Hepatocyte (in vitro differentiated cells): ENCODE data around the gene ABI1. TPM values are rescaled to one million over a fixed set of nuclear protein-coding genes. Genes with fewer than 3 reads are reported as not detected.

Source experiments
- DNase-seq: peaks from one replicate; pipeline ENCODE4 v3.0.0-alpha.2; 2016; ENCODE audit warnings: low spot score
- H2AFZ ChIP-seq: fragments of 200-600 bp; sonication (generic); 2 replicates; pipeline ENCODE4 v1.6.0; 2016; ENCODE audit warnings: antibody characterized with exemption, mild to moderate bottlenecking
- H3K27ac ChIP-seq: fragments of 200-600 bp; sonication (generic); 2 replicates; pipeline ENCODE4 v1.5.1; 2016; ENCODE audit warnings: mild to moderate bottlenecking
- H3K27me3 ChIP-seq: fragments of 200-600 bp; sonication (generic); 2 replicates; pipeline ENCODE4 v1.6.1; 2016
- H3K36me3 ChIP-seq: fragments of 200-600 bp; sonication (generic); replicated peaks from 2 replicates; pipeline ENCODE4 v1.5.1; 2016; ENCODE audit warnings: low read depth; ENCODE audit not compliant: insufficient read depth
- H3K4me1 ChIP-seq: fragments of 200-600 bp; sonication (generic); 2 replicates; pipeline ENCODE4 v1.5.1; 2016; ENCODE audit warnings: mild to moderate bottlenecking, moderate library complexity; ENCODE audit not compliant: insufficient read depth
- H3K4me2 ChIP-seq: fragments of 200-600 bp; sonication (generic); 2 replicates; pipeline ENCODE4 v1.6.0; 2016
- H3K4me3 ChIP-seq: fragments of 200-600 bp; sonication (generic); 2 replicates; pipeline ENCODE4 v1.5.1; 2016; ENCODE audit warnings: mild to moderate bottlenecking
- H3K79me2 ChIP-seq: fragments of 200-600 bp; sonication (generic); 2 replicates; pipeline ENCODE4 v1.6.0; 2017; ENCODE audit warnings: mild to moderate bottlenecking
- H3K9me2 ChIP-seq: fragments of 200-600 bp; sonication (generic); replicated peaks from 2 replicates; pipeline ENCODE4 v1.6.0; 2017; ENCODE audit warnings: mild to moderate bottlenecking; ENCODE audit not compliant: insufficient read depth
- H3K9me3 ChIP-seq: fragments of 200-600 bp; sonication (generic); 2 replicates; pipeline ENCODE4 v1.5.1; 2016; ENCODE audit warnings: low read depth, mild to moderate bottlenecking
- H4K20me1 ChIP-seq: fragments of 200-600 bp; sonication (generic); 2 replicates; pipeline ENCODE4 v1.6.0; 2016; ENCODE audit warnings: mild to moderate bottlenecking; ENCODE audit not compliant: insufficient read depth, poor library complexity, severe bottlenecking
- CTCF ChIP-seq: fragments of 200-600 bp; sonication (generic); IDR thresholded peaks from 2 replicates; pipeline ENCODE4 v1.5.1; 2016; ENCODE audit warnings: antibody characterized with exemption, mild to moderate bottlenecking; ENCODE audit not compliant: poor library complexity
- EZH2 ChIP-seq: fragments of 200-600 bp; sonication (generic); IDR thresholded peaks from 2 replicates; pipeline ENCODE4 v1.6.1; 2016; ENCODE audit warnings: antibody characterized with exemption, mild to moderate bottlenecking, borderline replicate concordance
- EZH2phosphoT487 ChIP-seq: fragments of 200-600 bp; sonication (generic); IDR thresholded peaks from one replicate; pipeline ENCODE4 v1.6.1; 2018; ENCODE audit warnings: antibody characterized with exemption, mild to moderate bottlenecking, low read depth, moderate library complexity; ENCODE audit not compliant: unreplicated experiment, severe bottlenecking
- WGBS: methylation state at CpG from one replicate; pipeline ENCODE4 v1.1.6; 2016; ENCODE audit warnings: low lambda C conversion rate; ENCODE audit errors: missing lambda C conversion rate; 5-methylcytosine and 5-hydroxymethylcytosine counted together
- polyA plus RNA-seq: library from polyadenylated mRNA; unstranded; fragments of >200 nt; fragmentation: Nextera tagmentation; extraction: Ambion mirVana; gene quantifications from 2 replicates; pipeline ENCODE4 v1.2.1, GENCODE V29; 2016
- total RNA-seq: library from RNA; depleted of rRNA; stranded (reverse); fragments of >200 nt; gene quantifications from 2 replicates; pipeline ENCODE4 v1.2.3, GENCODE V29; 2014

The ABI1 gene
- total and polyA plus RNA-seq, 2 experiments from 2014 or later: 30.5 to 46.1 TPM

DNA sequence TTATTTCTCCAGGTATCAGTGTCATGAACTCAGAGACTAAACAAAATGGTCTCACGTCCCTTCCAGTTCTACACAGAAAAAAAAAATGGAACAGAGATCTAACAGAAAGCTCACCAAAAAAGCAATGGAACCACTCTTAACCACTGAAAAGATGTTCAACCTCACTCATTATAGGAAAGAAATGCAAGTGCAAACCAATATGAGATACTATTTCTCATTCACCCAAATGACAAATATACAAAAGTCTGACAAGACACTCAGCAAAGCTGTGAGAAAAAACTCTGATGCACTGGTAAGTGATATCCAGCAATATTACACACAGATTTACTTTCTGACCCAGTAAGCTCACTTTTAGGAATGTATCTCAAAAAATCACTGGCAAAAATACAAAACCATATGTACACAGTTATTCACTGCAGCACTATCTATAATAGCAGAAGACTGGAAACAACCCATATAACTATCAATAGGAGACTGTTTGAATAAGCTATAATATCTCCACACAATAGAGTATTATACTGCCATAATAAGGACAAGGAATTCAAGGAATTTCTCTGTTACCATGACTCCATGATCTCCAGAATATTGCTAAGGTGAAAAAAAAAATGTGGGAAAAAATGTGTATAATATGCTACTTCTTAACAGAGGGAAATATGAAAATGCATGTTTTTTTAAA is 36.6 kb downstream of the ABI1 start:
- Histone ChIP-seq H3K4me1 (no peaks in the 10 kb centered on the region), H3K4me3 (no peak overlapping the region), H3K4me2 (no peak overlapping the region), H4K20me1 (peaks cover 5% of the 10 kb centered on the region), H3K27me3 (no peaks in the 10 kb centered on the region), H3K36me3 (no peaks in the 10 kb centered on the region), H2AFZ (no peak overlapping the region), H3K27ac (no peak overlapping the region), H3K79me2 (peaks cover 84% of the 10 kb centered on the region), H3K9me3 (no peaks in the 10 kb centered on the region), H3K9me2 (no peaks in the 10 kb centered on the region)
- DNase-seq: no peak
- 97% methylated on average over 1 of the region's 1 CpG for whole genome bisulfite sequencing
- TF ChIP-seq CTCF (no peak), EZH2 (no peak), EZH2phosphoT487 (no peak)

- Histone ChIP-seq H3K36me3 (no peaks in the 10 kb centered on the region), H3K27me3 (no peaks in the 10 kb centered on the region), H3K4me3 (no peak overlapping the region), H3K27ac (no peak overlapping the region), H3K4me1 (no peaks in the 10 kb centered on the region), H3K9me3 (no peaks in the 10 kb centered on the region), H3K79me2 (peaks cover 83% of the 10 kb centered on the region), H3K9me2 (no peaks in the 10 kb centered on the region), H2AFZ (no peak overlapping the region), H4K20me1 (peaks cover 10% of the 10 kb centered on the region), H3K4me2 (no peak overlapping the region)
- 96% methylated on average over 3 of the region's 3 CpGs for WGBS
- TF ChIP-seq CTCF: no peak
- no peak for TF ChIP-seq EZH2phosphoT487
- no peak for TF ChIP-seq EZH2
- DNase-seq: no peak
These were observed 38.8 kb downstream of the ABI1 start for GRCh38 chr10:26821699-26822570.

DNA sequence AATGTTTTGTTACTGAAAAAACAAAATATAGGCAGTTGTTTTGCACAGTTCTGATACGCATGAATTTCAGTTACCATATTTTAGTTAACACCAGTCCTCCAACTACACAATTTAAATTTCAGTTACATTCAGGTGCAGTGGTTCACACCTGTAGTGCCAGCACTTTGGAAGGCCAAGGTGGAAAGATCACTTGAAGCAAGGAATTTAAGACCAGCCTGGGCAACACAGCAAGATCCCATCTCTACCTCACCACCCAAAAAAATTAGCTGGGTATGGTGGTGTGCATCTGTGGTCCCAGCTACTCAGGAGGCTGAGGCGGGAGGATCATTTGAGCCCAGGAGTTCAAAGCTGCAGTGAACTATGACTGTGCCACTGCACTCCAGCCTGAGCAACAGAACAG is 45.3 kb downstream of the ABI1 start:
- H3K4me3 ChIP-seq: no peak overlapping the region
- no peaks in the 10 kb centered on the region for H3K27me3 ChIP-seq
- H2AFZ ChIP-seq: no peak overlapping the region
- no peaks in the 10 kb centered on the region for H3K9me3 ChIP-seq
- no peak overlapping the region for H3K4me2 ChIP-seq
- no peak for DNase-seq
- no peaks in the 10 kb centered on the region for H3K36me3 ChIP-seq
- WGBS: 100% methylated on average over 2 of the region's 2 CpGs
- no peak overlapping the region for H3K27ac ChIP-seq
- peaks cover 91% of the 10 kb centered on the region for H3K79me2 ChIP-seq
- H3K4me1 ChIP-seq: no peaks in the 10 kb centered on the region
- TF ChIP-seq EZH2: no peak
- no peak for TF ChIP-seq CTCF
- TF ChIP-seq EZH2phosphoT487: no peak
- H4K20me1 ChIP-seq: peaks cover 12% of the 10 kb centered on the region
- H3K9me2 ChIP-seq: no peaks in the 10 kb centered on the region
